Smooth muscle cell (in vitro differentiated cells): ENCODE results near the gene SMAD5. TPM values are rescaled to one million over a fixed set of nuclear protein-coding genes. Genes with fewer than 3 reads are reported as not detected.

ENCODE experiments used
- polyA plus RNA-seq: library from polyadenylated mRNA; unstranded; fragments of >200 nt; fragmentation: Nextera tagmentation; extraction: Ambion mirVana; gene quantifications from 2 replicates; pipeline ENCODE4 v1.2.1, GENCODE V29; 2016
- small RNA-seq: library from RNA; depleted of rRNA; stranded (forward); fragments of <200 nt; gene quantifications from one replicate; pipeline ENCODE3, GENCODE V24; 2014
- total RNA-seq: library from RNA; depleted of rRNA; stranded (reverse); fragments of >200 nt; gene quantifications from 2 replicates; pipeline ENCODE4 v1.2.3, GENCODE V29; 2014

Gene SMAD5
- total and polyA plus RNA-seq, 2 experiments from 2014 or later, result 28.5 to 61.7 TPM

Small RNA genes lying within 50 kb of the gene (small RNA-seq; reads per million reads assigned to genes)
- gene RF02173 (not detected), gene RF02175 (not detected), gene RF02176 (not detected)

Other genes starting within 250 kb of the SMAD5 start
- not detected in 2 replicates for gene IL9, start 237.0 kb upstream of the SMAD5 start, total RNA-seq
- gene IL9, start 237.0 kb upstream of the SMAD5 start, polyA plus RNA-seq, result not detected in 2 replicates
- gene LECT2, start 177.9 kb upstream of the SMAD5 start, total RNA-seq, result not detected in 2 replicates
- not detected in 2 replicates for gene LECT2, start 177.9 kb upstream of the SMAD5 start, polyA plus RNA-seq
- gene TGFBI, start 103.9 kb upstream of the SMAD5 start, total RNA-seq, result 2,635 and 2,673 TPM in 2 replicates
- 2,505 and 2,991 TPM in 2 replicates for gene TGFBI, start 103.9 kb upstream of the SMAD5 start, polyA plus RNA-seq
- 1.5 and 1.9 TPM in 2 replicates for gene SMIM32, start 60.3 kb downstream of the SMAD5 start, total RNA-seq
- gene SMIM32, start 60.3 kb downstream of the SMAD5 start, polyA plus RNA-seq, result 0.24 and 2.2 TPM in 2 replicates
- not detected in 2 replicates for gene TRPC7, start 232.7 kb downstream of the SMAD5 start, total RNA-seq
- 0.32 TPM in 1 of 2 replicates, not detected in the other for gene TRPC7, start 232.7 kb downstream of the SMAD5 start, polyA plus RNA-seq